H1 (cell line): ENCODE results near the gene PTPN22. TPM values are rescaled to one million over a fixed set of nuclear protein-coding genes. Genes with fewer than 3 reads are reported as not detected.

Experiments
- CTCF ChIA-PET: fragments of 300-600 bp; sonication (Branson Sonifier 250); formaldehyde crosslinking; loops from one replicate; lab custom pipeline; 2021; ENCODE audit not compliant: partially characterized antibody; lab: Charles Lee
- POLR2A ChIA-PET: fragments of 300-600 bp; sonication (Branson Sonifier 250); formaldehyde crosslinking; loops from one replicate; lab custom pipeline; 2021; ENCODE audit warnings: inconsistent platforms; ENCODE audit not compliant: partially characterized antibody; lab: Charles Lee
- DNase-seq, 2 experiments: peaks; one replicate each; pipeline versions ENCODE4 v3.0.0 to v3.0.0-alpha.2; 2010 to 2022; ENCODE audit warnings: low spot score in 2 of 2, low read depth in 1 of 2, mixed read lengths in 1 of 2
- FAIRE-seq: peaks from 2 replicates; lab custom pipeline; 2011; peaks lifted over from hg19 to GRCh38; lab: Jason Lieb, UNC
- H2AFZ ChIP-seq: 2 replicates; pipeline ENCODE4 v1.8.1; 2012; ENCODE audit warnings: low read length, inconsistent platforms
- H2AK5ac ChIP-seq: 2 replicates; pipeline ENCODE4 v1.6.1; 2013; ENCODE audit warnings: low read depth, low read length
- H2BK120ac ChIP-seq: replicated peaks from 2 replicates; pipeline ENCODE3; 2013; ENCODE audit warnings: low read depth, low read length, inconsistent platforms
- H2BK12ac ChIP-seq: 2 replicates; pipeline ENCODE4 v1.6.1; 2013; ENCODE audit warnings: low read depth, low read length
- H2BK15ac ChIP-seq: 2 replicates; pipeline ENCODE4 v1.6.1; 2013; ENCODE audit warnings: low read length
- H2BK20ac ChIP-seq: 2 replicates; pipeline ENCODE4 v1.6.1; 2013; ENCODE audit warnings: low read length
- H2BK5ac ChIP-seq: 2 replicates; pipeline ENCODE4 v1.6.1; 2013; ENCODE audit warnings: low read depth, low read length
- H3K14ac ChIP-seq: 2 replicates; pipeline ENCODE4 v1.6.1; 2013; ENCODE audit warnings: inconsistent platforms; ENCODE audit not compliant: insufficient read length
- H3K18ac ChIP-seq: 2 replicates; pipeline ENCODE4 v1.6.1; 2013; ENCODE audit warnings: low read length; ENCODE audit errors: extremely low read depth
- H3K23ac ChIP-seq: 2 replicates; pipeline ENCODE4 v1.6.1; 2013; ENCODE audit warnings: inconsistent platforms; ENCODE audit not compliant: insufficient read length
- H3K23me2 ChIP-seq: 2 replicates; pipeline ENCODE4 v1.6.1; 2013; ENCODE audit warnings: low read depth, low read length
- H3K27ac ChIP-seq: 2 replicates; pipeline ENCODE4 v1.6.1; 2011; ENCODE audit warnings: low read depth, low read length, inconsistent platforms
- H3K27me3 ChIP-seq, 4 experiments: replicated peaks in 1 of 4; 1 replicate in 1 of 4; 2 replicates in 3 of 4; pipeline versions ENCODE4 v1.6.1 to v1.8.1; 2011 to 2013; ENCODE audit warnings: low read length in 3 of 4, mild to moderate bottlenecking in 3 of 4, inconsistent platforms in 2 of 4, mixed read lengths in 2 of 4, moderate library complexity in 1 of 4; ENCODE audit not compliant: control insufficient read depth in 3 of 4, insufficient read depth in 3 of 4; ENCODE audit errors: extremely low read depth in 1 of 4
- H3K36me3 ChIP-seq, 4 experiments: 2 replicates each; pipeline versions ENCODE4 v1.6.1 to v1.8.1; 2011 to 2013; ENCODE audit warnings: mild to moderate bottlenecking in 4 of 4, low read length in 3 of 4, moderate library complexity in 2 of 4, control low read depth in 1 of 4, inconsistent platforms in 1 of 4; ENCODE audit not compliant: insufficient read depth in 4 of 4, control insufficient read depth in 2 of 4
- H3K4ac ChIP-seq: replicated peaks from 2 replicates; pipeline ENCODE3; 2013; ENCODE audit warnings: low read length, low read depth, mixed read lengths, inconsistent platforms; ENCODE audit not compliant: insufficient read length
- H3K4me1 ChIP-seq, 4 experiments: replicated peaks in 1 of 4; 1 replicate in 1 of 4; 2 replicates in 3 of 4; pipeline versions ENCODE4 v1.6.1 to v1.8.1; 2011 to 2013; ENCODE audit warnings: low read length in 3 of 4, inconsistent platforms in 2 of 4, mixed read lengths in 1 of 4; ENCODE audit not compliant: insufficient read depth in 4 of 4, control insufficient read depth in 3 of 4
- H3K4me2 ChIP-seq, 2 experiments: 2 replicates each; pipeline versions ENCODE4 v1.6.1 to v1.8.1; 2011 to 2013; ENCODE audit warnings: low read depth in 2 of 2, low read length in 2 of 2, control low read depth in 1 of 2, inconsistent platforms in 1 of 2, mild to moderate bottlenecking in 1 of 2; ENCODE audit not compliant: insufficient read depth in 1 of 2
- H3K4me3 ChIP-seq, 4 experiments: fragments of 200-600, 300-600 bp in 1 of 4; sonication (generic), shearing (Covaris generic), sonication (Bioruptor Twin) in 1 of 4; 2 replicates each; pipeline versions ENCODE4 v1.5.1 to v1.8.1; 2011 to 2016; ENCODE audit warnings: low read length in 4 of 4, low read depth in 3 of 4, control low read depth in 2 of 4, inconsistent platforms in 2 of 4, mild to moderate bottlenecking in 2 of 4, mixed read lengths in 1 of 4, moderate library complexity in 1 of 4; ENCODE audit not compliant: insufficient read depth in 2 of 4; ENCODE audit errors: extremely low read depth in 1 of 4
- H3K56ac ChIP-seq: replicated peaks from 2 replicates; pipeline ENCODE3; 2013; ENCODE audit warnings: low read depth, mild to moderate bottlenecking, mixed read lengths, low read length, inconsistent platforms; ENCODE audit not compliant: insufficient read length
- H3K79me1 ChIP-seq: 2 replicates; pipeline ENCODE4 v1.6.1; 2013; ENCODE audit warnings: low read depth, low read length, control low read depth
- H3K79me2 ChIP-seq, 2 experiments: 2 replicates each; pipeline versions ENCODE4 v1.6.1 to v1.8.1; 2012 to 2013; ENCODE audit warnings: low read length in 2 of 2, mild to moderate bottlenecking in 2 of 2, inconsistent platforms in 1 of 2; ENCODE audit not compliant: insufficient read depth in 2 of 2, control insufficient read depth in 1 of 2
- H3K9ac ChIP-seq, 4 experiments: replicated peaks in 1 of 4; 1 replicate in 1 of 4; 2 replicates in 3 of 4; pipeline versions ENCODE4 v1.6.1 to v1.8.1; 2011 to 2013; ENCODE audit warnings: low read depth in 3 of 4, low read length in 3 of 4, control low read depth in 2 of 4, mild to moderate bottlenecking in 2 of 4, moderate library complexity in 2 of 4, inconsistent platforms in 1 of 4; ENCODE audit errors: extremely low read depth in 1 of 4
- H3K9me3 ChIP-seq, 2 experiments: 2 replicates each; pipeline versions ENCODE4 v1.6.1 to v1.8.1; 2012 to 2013; ENCODE audit warnings: mild to moderate bottlenecking in 2 of 2, moderate library complexity in 2 of 2, control low read depth in 1 of 2, inconsistent platforms in 1 of 2, low read depth in 1 of 2, low read length in 1 of 2, mixed read lengths in 1 of 2; ENCODE audit not compliant: insufficient read depth in 2 of 2
- H4K20me1 ChIP-seq, 2 experiments: replicated peaks in 1 of 2; 2 replicates each; pipeline versions ENCODE3 to v1.8.1; 2011 to 2013; ENCODE audit warnings: inconsistent platforms in 2 of 2, low read length in 2 of 2, mild to moderate bottlenecking in 1 of 2; ENCODE audit not compliant: insufficient read depth in 2 of 2, control insufficient read depth in 1 of 2
- H4K5ac ChIP-seq: 2 replicates; pipeline ENCODE4 v1.6.1; 2013; ENCODE audit warnings: low read length, low read depth, mixed read lengths, inconsistent platforms; ENCODE audit not compliant: insufficient read length
- H4K8ac ChIP-seq: 2 replicates; pipeline ENCODE4 v1.8.0; 2013; ENCODE audit warnings: mild to moderate bottlenecking, moderate library complexity, low read length, inconsistent platforms; ENCODE audit not compliant: insufficient read depth; ENCODE audit errors: extremely low read depth
- H4K91ac ChIP-seq: replicated peaks from 2 replicates; pipeline ENCODE3; 2013; ENCODE audit warnings: low read length, mixed read lengths, inconsistent platforms; ENCODE audit not compliant: insufficient read length
- GTF2F1 ChIP-seq: IDR thresholded peaks from 2 replicates; pipeline ENCODE4 v1.6.1; 2012; ENCODE audit warnings: low read depth, low read length, improper control_type of control experiment, borderline replicate concordance
- KDM1A ChIP-seq: fragments of 200-600, 300-600 bp; sonication (generic); IDR thresholded peaks from 2 replicates; pipeline ENCODE4 v1.7.1; 2016; ENCODE audit warnings: mild to moderate bottlenecking, low read length, borderline replicate concordance
- WGBS, 2 experiments: shearing (Covaris generic) in 1 of 2; methylation state at CpG; one replicate each; pipeline versions ENCODE4 v1.1.6 to v1.1.7; 2013 to 2015; ENCODE audit warnings: low lambda C conversion rate in 2 of 2, mixed read lengths in 2 of 2, inconsistent platforms in 1 of 2, low coverage in 1 of 2, missing lambda C conversion rate in 1 of 2; ENCODE audit not compliant: insufficient replicate concordance in 2 of 2, insufficient coverage in 1 of 2, insufficient read length in 1 of 2; ENCODE audit errors: extremely low coverage in 1 of 2, missing lambda C conversion rate in 1 of 2; 5-methylcytosine and 5-hydroxymethylcytosine counted together
- polyA plus RNA-seq, 7 experiments: library from polyadenylated mRNA; depleted of rRNA in 3 of 7; stranded (reverse) in 5 of 7; unstranded in 2 of 7; fragments of >200 nt in 5 of 7; fragments of 200-250 nt in 2 of 7; gene quantifications; 1 replicate in 5 of 7; 2 replicates in 1 of 7; 4 replicates in 1 of 7; pipeline versions ENCODE4 v1.2.1 to v1.2.3, GENCODE V29; 2011 to 2013; ENCODE audit warnings: missing spikeins in 2 of 7, mixed read lengths in 2 of 7
- total RNA-seq: library from RNA; stranded (reverse); fragmentation: NEBNext Ultra II Directional; extraction: Animal tissue kit (Norgen Biotek cat#: 25700); gene quantifications from 2 replicates; pipeline ENCODE4 v1.2.1, GENCODE V29; 2021

Gene PTPN22
- total and polyA plus RNA-seq, 2 of the 8 experiments (the other 6 are each of a cell fraction or from before 2014, with no cell fraction given) = not detected

- no peak for TF ChIP-seq KDM1A
- no peak for TF ChIP-seq GTF2F1
- TF ChIP-seq, all 59 proteins: peak for 0
- no peak overlapping the region for H3K23ac ChIP-seq
- no peak overlapping the region for H2AFZ ChIP-seq
- POLR2A ChIA-PET = no interaction called here
- H2BK12ac ChIP-seq = no peak overlapping the region
- peaks cover 2% of the 10 kb centered on the region in 2 experiments for H4K20me1 ChIP-seq
- no peak overlapping the region for H3K4me2 ChIP-seq
- H3K9ac ChIP-seq = no peak overlapping the region
- no peak overlapping the region for H3K4ac ChIP-seq
- H4K91ac ChIP-seq = no peak overlapping the region
- peaks cover 0 to 11% (median 4%) of the 10 kb centered on the region in 4 experiments; a peak in 2 of 8 replicates for H3K36me3 ChIP-seq
- no peaks in the 10 kb centered on the region; the same call in 1 of the 2 replicates for H3K79me1 ChIP-seq
- H3K4me3 ChIP-seq = no peak overlapping the region
- H4K5ac ChIP-seq = no peak overlapping the region
- no peak overlapping the region for H2BK20ac ChIP-seq
- no peak overlapping the region for H4K8ac ChIP-seq
- 90% methylated on average over 3 of the region's 3 CpGs; no CpG with 5 or more reads in 1 of the 2 experiments for WGBS, 2 experiments
- no peak overlapping the region for H3K14ac ChIP-seq
- no peak overlapping the region for H3K56ac ChIP-seq
- FAIRE-seq (no peak), DNase-seq (no peak)
- H3K9me3 ChIP-seq = no peaks in the 10 kb centered on the region
- H2BK5ac ChIP-seq = no peak overlapping the region
- H3K27me3 ChIP-seq = no peaks in the 10 kb centered on the region
- H2BK120ac ChIP-seq = no peak overlapping the region
- no peak overlapping the region for H2BK15ac ChIP-seq
- H3K4me1 ChIP-seq = peaks cover 0 to 6% (median 0%) of the 10 kb centered on the region in 4 experiments; a peak in 2 of 7 replicates
- no peak overlapping the region for H3K18ac ChIP-seq
- H2AK5ac ChIP-seq = no peak overlapping the region
- peaks cover 0 to 68% of the 10 kb centered on the region in 2 experiments; a peak in 2 of 4 replicates for H3K79me2 ChIP-seq
- no peak overlapping the region for H3K27ac ChIP-seq
- CTCF ChIA-PET = no interaction called here
- no peaks in the 10 kb centered on the region for H3K23me2 ChIP-seq
These were observed 71.0 kb downstream of the PTPN22 start for GRCh38 chr1:113800487-113800886.
